Esophagus muscularis mucosa (tissue), 4 donors: ENCODE measurements around the gene FBXW11.

ENCODE experiments used
- EP300 ChIP-seq: sonication (generic); formaldehyde crosslinking; IDR thresholded peaks from one replicate; pipeline ENCODE4 v1.6.1; 2017; ENCODE audit warnings: antibody characterized with exemption
- POLR2A ChIP-seq: fragments of 450-650 bp; IDR thresholded peaks from one replicate; pipeline ENCODE4 v1.6.1; 2017; ENCODE audit warnings: antibody characterized with exemption, moderate library complexity, mild to moderate bottlenecking, low read depth
- POLR2AphosphoS5 ChIP-seq, 2 donors: sonication (generic); formaldehyde crosslinking; IDR thresholded peaks; one replicate each; pipeline ENCODE4 v1.6.1; 2017; ENCODE audit warnings: antibody characterized with exemption in 2 of 2
- TF ChIP-seq, protein P1 (sequence below), 3 experiments: fragments of 200-600 bp in 2 of 3; fragments of 450-650 bp in 1 of 3; sonication (generic) in 2 of 3; IDR thresholded peaks; one replicate each; pipeline ENCODE4 v1.5.1; 2017 to 2019; ENCODE audit warnings: antibody characterized with exemption in 3 of 3, mild to moderate bottlenecking in 2 of 3, moderate library complexity in 1 of 3

DNA sequence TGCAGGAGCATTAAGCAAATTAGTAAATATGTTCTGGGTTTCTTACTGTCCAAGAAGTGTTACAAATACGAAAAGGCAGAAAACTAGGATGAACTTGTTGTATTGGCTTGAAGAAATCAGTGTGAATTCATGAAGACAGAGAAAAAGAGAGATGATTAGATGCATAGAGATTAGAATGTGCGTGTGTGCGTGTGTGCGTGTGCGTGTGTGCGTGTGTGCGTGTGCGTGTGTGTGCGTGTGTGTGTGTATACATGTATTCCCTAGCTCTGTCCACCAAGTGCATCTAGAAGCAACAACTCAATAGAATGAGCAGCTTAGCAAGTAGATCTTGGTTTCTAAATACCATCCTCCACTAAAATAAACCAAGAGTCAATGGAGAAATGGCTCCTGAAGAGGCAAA is 179.3 kb downstream of the FBXW11 start:
- no peak for TF ChIP-seq EP300
- no peak for TF ChIP-seq POLR2AphosphoS5 (IDR thresholded peaks at IDR 0.05)
- TF ChIP-seq, protein P1, sequence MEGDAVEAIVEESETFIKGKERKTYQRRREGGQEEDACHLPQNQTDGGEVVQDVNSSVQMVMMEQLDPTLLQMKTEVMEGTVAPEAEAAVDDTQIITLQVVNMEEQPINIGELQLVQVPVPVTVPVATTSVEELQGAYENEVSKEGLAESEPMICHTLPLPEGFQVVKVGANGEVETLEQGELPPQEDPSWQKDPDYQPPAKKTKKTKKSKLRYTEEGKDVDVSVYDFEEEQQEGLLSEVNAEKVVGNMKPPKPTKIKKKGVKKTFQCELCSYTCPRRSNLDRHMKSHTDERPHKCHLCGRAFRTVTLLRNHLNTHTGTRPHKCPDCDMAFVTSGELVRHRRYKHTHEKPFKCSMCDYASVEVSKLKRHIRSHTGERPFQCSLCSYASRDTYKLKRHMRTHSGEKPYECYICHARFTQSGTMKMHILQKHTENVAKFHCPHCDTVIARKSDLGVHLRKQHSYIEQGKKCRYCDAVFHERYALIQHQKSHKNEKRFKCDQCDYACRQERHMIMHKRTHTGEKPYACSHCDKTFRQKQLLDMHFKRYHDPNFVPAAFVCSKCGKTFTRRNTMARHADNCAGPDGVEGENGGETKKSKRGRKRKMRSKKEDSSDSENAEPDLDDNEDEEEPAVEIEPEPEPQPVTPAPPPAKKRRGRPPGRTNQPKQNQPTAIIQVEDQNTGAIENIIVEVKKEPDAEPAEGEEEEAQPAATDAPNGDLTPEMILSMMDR (IDR thresholded peaks at IDR 0.05): no peak
- no peak for TF ChIP-seq POLR2A
